Measurements from ENCODE around the gene INS. TPM values are rescaled to one million over a fixed set of nuclear protein-coding genes. Genes with fewer than 3 reads are reported as not detected.
A peak's percentile ranks its signal among the peaks of the same experiment; 100 is the strongest.

INS gene
- total and polyA plus RNA-seq, 2 donors (not counting 1 experiment from before 2014, with no cell fraction given), result not detected

GRCh38 chr11:2196970-2197770, 36.2 kb upstream of the INS start:
- no peak overlapping the region for H3K4me3 Mint-ChIP-seq
- Histone ChIP-seq H3K4me1 (ENCODE audit: control insufficient read depth in 2 of 2, insufficient read depth in 2 of 2, low read length in 2 of 2) (peaks cover 0 to 18% of the 10 kb centered on the region in 2 donors), H3K27ac (ENCODE audit: low read length in 2 of 2) (no peak overlapping the region), H3K9me3 (ENCODE audit: control extremely low read depth in 1 of 3, control insufficient read depth in 2 of 3, insufficient read depth in 1 of 3, low read length in 2 of 3) (peaks cover 0 to 3% (median 0%) of the 10 kb centered on the region in 3 donors), H4K20me1 (ENCODE audit: control insufficient read depth, insufficient read depth, low read length, poor library complexity, severe bottlenecking) (no peaks in the 10 kb centered on the region), H3K4me3 (ENCODE audit: control extremely low read depth in 1 of 5, extremely low read depth in 1 of 5, insufficient read depth in 1 of 5, low read depth in 2 of 5, low read length in 4 of 5) (no peak overlapping the region), H3K36me3 (replicated peaks in 1 of 2; ENCODE audit: control extremely low read depth in 1 of 2, control insufficient read depth in 1 of 2, extremely low read depth in 1 of 2, insufficient read depth in 2 of 2, low read length in 1 of 2) (no peaks in the 10 kb centered on the region), H3K9ac (ENCODE audit: low read length) (no peak overlapping the region), H3K4me2 (replicated peaks; ENCODE audit: low read depth, low read length, poor library complexity, severe bottlenecking) (no peak overlapping the region), H3K79me2 (ENCODE audit: control insufficient read depth, insufficient read depth, low read length) (no peaks in the 10 kb centered on the region), H3K27me3 (replicated peaks in 1 of 4; ENCODE audit: control extremely low read depth in 1 of 4, control insufficient read depth in 3 of 4, insufficient read depth in 4 of 4, low read length in 3 of 4) (peaks cover 0 to 11% (median 2%) of the 10 kb centered on the region in 4 experiments), H2AFZ (ENCODE audit: insufficient read depth, low read depth, low read length, poor library complexity, severe bottlenecking) (peak overlapping the region; percentile 37)
- H3K4me1 Mint-ChIP-seq, result peaks cover 7% of the 10 kb centered on the region
- no peak for TF ChIP-seq EZH2 (IDR thresholded peaks at IDR 0.05; ENCODE audit: borderline replicate concordance, insufficient read depth, low read depth, low read length, poor library complexity, severe bottlenecking)
- TF ChIP-seq CTCF (IDR thresholded peaks at IDR 0.05), result peak; percentile 78
- peaks cover 2% of the 10 kb centered on the region for H3K9me3 Mint-ChIP-seq (ENCODE audit: insufficient read depth)
- peak; percentile 79 for DNase-seq
- ChIA-PET POLR2A (interaction anchor here (0.6 kb wide), 1 partner anchor 107 kb away, joined by 3 read pairs; no protein-coding TSS in a partner anchor), CTCF (interaction anchor here (0.6 to 7.3 kb wide), 10 partner anchors 10 to 329 kb away, joined by 3 to 95 read pairs (median 4); partner anchors contain the start of genes C11orf21 and TSPAN32)
- ATAC-seq (ENCODE audit: low read depth), result peak; percentile 92
- H3K27me3 Mint-ChIP-seq, result peaks cover 14% of the 10 kb centered on the region
- H3K27ac Mint-ChIP-seq, result peak overlapping the region; percentile 34
- intact Hi-C loops (cut with micrococcal nuclease), result loop anchor here (1.0 kb wide), 2 partner anchors 102 to 108 kb away; no protein-coding TSS in a partner anchor
- 45% methylated on average over 20 of the region's 23 CpGs for WGBS (ENCODE audit: insufficient coverage)

GRCh38 chr11:2195756-2196088, 34.7 kb upstream of the INS start:
- Mint-ChIP-seq H3K27ac (no peak overlapping the region), H3K4me1 (peaks cover 15% of the 10 kb centered on the region), H3K9me3 (ENCODE audit: insufficient read depth) (no peaks in the 10 kb centered on the region), H3K27me3 (peaks cover 16% of the 10 kb centered on the region), H3K4me3 (no peak overlapping the region)
- DNase-seq (no peak), ATAC-seq (ENCODE audit: low read depth) (no peak)
- no peaks in the 10 kb centered on the region for H3K36me3 ChIP-seq (replicated peaks in 1 of 2; ENCODE audit: control extremely low read depth in 1 of 2, control insufficient read depth in 1 of 2, extremely low read depth in 1 of 2, insufficient read depth in 2 of 2, low read length in 1 of 2)
- peaks cover 0 to 11% (median 2%) of the 10 kb centered on the region in 4 experiments for H3K27me3 ChIP-seq (replicated peaks in 1 of 4; ENCODE audit: control extremely low read depth in 1 of 4, control insufficient read depth in 3 of 4, insufficient read depth in 4 of 4, low read length in 3 of 4)
- ChIA-PET CTCF (interaction anchor here (1.0 to 4.5 kb wide), 5 partner anchors 8 to 224 kb away, joined by 3 to 28 read pairs (median 4); no protein-coding TSS in a partner anchor), POLR2A (no interaction called here)
- H2AFZ ChIP-seq (ENCODE audit: insufficient read depth, low read depth, low read length, poor library complexity, severe bottlenecking), result no peak overlapping the region
- intact Hi-C loops (cut with micrococcal nuclease), result no loop called here
- peaks cover 6 to 32% of the 10 kb centered on the region in 2 donors for H3K4me1 ChIP-seq (ENCODE audit: control insufficient read depth in 2 of 2, insufficient read depth in 2 of 2, low read length in 2 of 2)
- H3K9me3 ChIP-seq (ENCODE audit: control extremely low read depth in 1 of 3, control insufficient read depth in 2 of 3, insufficient read depth in 1 of 3, low read length in 2 of 3), result peaks cover 0 to 3% (median 0%) of the 10 kb centered on the region in 3 donors
- no peaks in the 10 kb centered on the region for H4K20me1 ChIP-seq (ENCODE audit: control insufficient read depth, insufficient read depth, low read length, poor library complexity, severe bottlenecking)
- no peak overlapping the region for H3K4me3 ChIP-seq (ENCODE audit: control extremely low read depth in 1 of 5, extremely low read depth in 1 of 5, insufficient read depth in 1 of 5, low read depth in 2 of 5, low read length in 4 of 5)
- TF ChIP-seq CTCF (IDR thresholded peaks at IDR 0.05) (no peak), EZH2 (IDR thresholded peaks at IDR 0.05; ENCODE audit: borderline replicate concordance, insufficient read depth, low read depth, low read length, poor library complexity, severe bottlenecking) (no peak)
- WGBS (ENCODE audit: insufficient coverage), result 80% methylated on average over 7 of the region's 7 CpGs
- no peaks in the 10 kb centered on the region for H3K79me2 ChIP-seq (ENCODE audit: control insufficient read depth, insufficient read depth, low read length)
- no peak overlapping the region for H3K9ac ChIP-seq (ENCODE audit: low read length)
- H3K27ac ChIP-seq (ENCODE audit: low read length in 2 of 2), result no peak overlapping the region
- H3K4me2 ChIP-seq (replicated peaks; ENCODE audit: low read depth, low read length, poor library complexity, severe bottlenecking), result no peak overlapping the region
